GM12878 (cell line): Measurements from ENCODE around the gene UACA. TPM values are rescaled to one million over a fixed set of nuclear protein-coding genes. Genes with fewer than 3 reads are reported as not detected.

Source experiments
- ATAC-seq: fragments of 200-7000 bp; cut with Tn5 transposase; 3 replicates; pipeline ENCODE4 v1.9.1; 2020; ENCODE audit warnings: mild to moderate bottlenecking, moderate library complexity
- BruUV-seq: library from RNA; stranded (reverse); fragments of 400-500 nt; replicated peaks from 2 replicates; lab custom pipeline; 2021; lab: Mats Ljungman, UMichigan
- CTCF ChIA-PET: fragments of 300-600 bp; sonication (Branson Sonifier 250); formaldehyde crosslinking; extraction: SDS; loops from one replicate; lab custom pipeline; 2021; ENCODE audit warnings: inconsistent platforms; lab: Yijun Ruan, JAX
- POLR2A ChIA-PET: fragments of 350-600 bp; formaldehyde crosslinking; extraction: SDS; loops from one replicate; lab custom pipeline; 2021; ENCODE audit warnings: inconsistent platforms; lab: Charles Lee
- RAD21 ChIA-PET: fragments of 300-600 bp; sonication (Branson Sonifier 250); formaldehyde crosslinking; loops from one replicate; lab custom pipeline; 2023; ENCODE audit warnings: antibody characterized with exemption; ENCODE audit not compliant: unreplicated experiment; lab: Charles Lee
- SMC1A ChIA-PET: fragments of 300-600 bp; sonication (Branson Sonifier 250); formaldehyde crosslinking; loops from one replicate; lab custom pipeline; 2023; ENCODE audit not compliant: unreplicated experiment, uncharacterized antibody; lab: Charles Lee
- DNase-seq: peaks from one replicate; pipeline ENCODE4 v3.0.0-alpha.2; 2011; ENCODE audit warnings: low read depth, low spot score
- FAIRE-seq: peaks from 3 replicates; lab custom pipeline; 2011; peaks lifted over from hg19 to GRCh38; lab: Jason Lieb, UNC
- H2AFZ ChIP-seq: 2 replicates; pipeline ENCODE4 v1.6.0; 2011; ENCODE audit warnings: low read depth, low read length, control low read depth; ENCODE audit not compliant: control insufficient read depth
- H3K27ac ChIP-seq: 2 replicates; pipeline ENCODE4 v1.5.1; 2011; ENCODE audit warnings: control low read depth; ENCODE audit not compliant: control insufficient read depth, insufficient read depth
- H3K27me3 ChIP-seq, 2 experiments: replicated peaks in 1 of 2; 2 replicates each; pipeline versions ENCODE4 v1.6.0 to v1.6.1; 2011; ENCODE audit warnings: low read length in 1 of 2; ENCODE audit not compliant: control insufficient read depth in 2 of 2, insufficient read depth in 2 of 2
- H3K36me3 ChIP-seq, 2 experiments: 2 replicates each; pipeline ENCODE4 v1.5.1; 2011; ENCODE audit warnings: low read length in 1 of 2; ENCODE audit not compliant: control insufficient read depth in 2 of 2, insufficient read depth in 2 of 2
- H3K4me1 ChIP-seq: 2 replicates; pipeline ENCODE4 v1.6.1; 2011; ENCODE audit warnings: mild to moderate bottlenecking, low read length, moderate library complexity, mixed read lengths; ENCODE audit not compliant: control insufficient read depth, insufficient read depth
- H3K4me2 ChIP-seq: 2 replicates; pipeline ENCODE4 v1.6.0; 2011; ENCODE audit warnings: control low read depth; ENCODE audit not compliant: control insufficient read depth, insufficient read depth
- H3K4me3 ChIP-seq: fragments of 200-600 bp; sonication (generic); 2 replicates; pipeline ENCODE4 v1.5.1; 2016
- H3K79me2 ChIP-seq: 2 replicates; pipeline ENCODE4 v1.6.0; 2011; ENCODE audit warnings: low read length; ENCODE audit not compliant: control insufficient read depth, insufficient read depth
- H3K9ac ChIP-seq: 2 replicates; pipeline ENCODE4 v1.8.0; 2011; ENCODE audit warnings: low read length, control low read depth, mixed read lengths; ENCODE audit not compliant: control insufficient read depth, insufficient read depth
- H3K9me3 ChIP-seq: replicated peaks from 3 replicates; pipeline ENCODE4 v1.5.1; 2011; ENCODE audit warnings: mild to moderate bottlenecking, low read length; ENCODE audit not compliant: control insufficient read depth, insufficient read depth
- H4K20me1 ChIP-seq: 2 replicates; pipeline ENCODE4 v1.6.0; 2011; ENCODE audit not compliant: control insufficient read depth, insufficient read depth
- BHLHE40 ChIP-seq, 2 experiments: fragments of 450-650 bp in 1 of 2; IDR thresholded peaks; 2 replicates each; pipeline ENCODE4 v1.6.1; 2011 to 2017; ENCODE audit warnings: low read depth in 2 of 2, borderline replicate concordance in 1 of 2, improper control_type of control experiment in 1 of 2, low read length in 1 of 2, mild to moderate bottlenecking in 1 of 2
- BMI1 ChIP-seq: fragments of 450-650 bp; IDR thresholded peaks from 2 replicates; pipeline ENCODE4 v1.6.1; 2016; ENCODE audit warnings: mild to moderate bottlenecking, moderate library complexity, borderline replicate concordance
- CBX3 ChIP-seq: fragments of 200-600 bp; sonication (generic); IDR thresholded peaks from 2 replicates; pipeline ENCODE4 v1.6.1; 2016; ENCODE audit warnings: low read depth, borderline replicate concordance
- HDAC2 ChIP-seq: fragments of 200-600 bp; sonication (generic); IDR thresholded peaks from 2 replicates; pipeline ENCODE4 v1.6.1; 2017
- IRF4 ChIP-seq: IDR thresholded peaks from 2 replicates; pipeline ENCODE4 v1.6.1; 2011; ENCODE audit warnings: low read depth, low read length
- NR2C1 ChIP-seq: fragments of 450-650 bp; IDR thresholded peaks from 2 replicates; pipeline ENCODE4 v1.6.1; 2017; ENCODE audit warnings: antibody characterized with exemption, mild to moderate bottlenecking, moderate library complexity
- PRDM15 ChIP-seq: fragments of 450-650 bp; formaldehyde crosslinking; IDR thresholded peaks from 2 replicates; pipeline ENCODE4 v1.4.0; 2020; ENCODE audit warnings: mild to moderate bottlenecking, moderate library complexity
- SMAD1 ChIP-seq: fragments of 450-650 bp; IDR thresholded peaks from 2 replicates; pipeline ENCODE4 v1.6.1; 2018; ENCODE audit warnings: mild to moderate bottlenecking, low read depth; ENCODE audit not compliant: partially characterized antibody
- SUZ12 ChIP-seq: fragments of 200-600 bp; sonication (generic); IDR thresholded peaks from one replicate; pipeline ENCODE4 v1.6.1; 2018; ENCODE audit warnings: antibody characterized with exemption, mild to moderate bottlenecking; ENCODE audit not compliant: unreplicated experiment
- TCF7 ChIP-seq: IDR thresholded peaks from 2 replicates; pipeline ENCODE4 v1.6.1; 2014; ENCODE audit warnings: antibody characterized with exemption, borderline replicate concordance
- WGBS: methylation state at CpG from one replicate; pipeline ENCODE4 v1.1.6; 2016; ENCODE audit warnings: low lambda C conversion rate; ENCODE audit not compliant: insufficient replicate concordance, insufficient coverage; ENCODE audit errors: missing lambda C conversion rate; 5-methylcytosine and 5-hydroxymethylcytosine counted together
- in situ Hi-C: fragments of 300-500 bp; cut with MboI; formaldehyde crosslinking; loops from 9 replicates; pipeline ENCODE4 v1.14.3; 2018; ENCODE audit warnings: mixed read lengths
- intact Hi-C: fragments of 100-400 bp; cut with micrococcal nuclease; formaldehyde crosslinking; loops from one replicate; pipeline ENCODE4 v1.14.2; 2022; ENCODE audit not compliant: unreplicated experiment
- polyA plus RNA-seq, 11 experiments: library from polyadenylated mRNA; depleted of rRNA in 4 of 11; unstranded in 6 of 11; stranded (reverse) in 5 of 11; fragments of >200 nt; fragmentation: Nextera tagmentation in 4 of 11; fragmentation: Illumina TruSeq in 1 of 11; extraction: Ambion mirVana in 4 of 11; extraction: Trizol in 1 of 11; gene quantifications; 1 replicate in 1 of 11; 2 replicates in 10 of 11; pipeline versions ENCODE4 v1.2.1 to v1.2.3, GENCODE V29; 2011 to 2016; ENCODE audit warnings: inconsistent platforms in 2 of 11, missing spikeins in 2 of 11, low read depth in 1 of 11
- total RNA-seq, 4 experiments: library from RNA; depleted of rRNA in 3 of 4; stranded (reverse); fragments of >200 nt in 3 of 4; fragmentation: Illumina TruSeq in 1 of 4; extraction: Trizol in 1 of 4; gene quantifications; 2 replicates each; pipeline versions ENCODE4 v1.2.1 to v1.2.3, GENCODE V29; 2013 to 2021

Gene UACA
- total and polyA plus RNA-seq, 10 of the 15 experiments (the other 5 are each of a cell fraction or from before 2014, with no cell fraction given) = 0.30 to 4.0 (median 2.0) TPM

- 28% methylated on average over 2 of the region's 2 CpGs for WGBS
- CTCF ChIA-PET = interaction anchor here (0.8 to 2.3 kb wide), 6 partner anchors 9 to 743 kb away, joined by 3 to 20 read pairs (median 6); no protein-coding TSS in a partner anchor
- Histone ChIP-seq H3K9me3 (no peaks in the 10 kb centered on the region), H3K4me2 (no peak overlapping the region), H2AFZ (no peak overlapping the region), H3K9ac (no peak overlapping the region), H3K36me3 (no peaks in the 10 kb centered on the region), H3K27ac (no peak overlapping the region), H3K27me3 (no peaks in the 10 kb centered on the region), H3K4me3 (no peak overlapping the region), H3K4me1 (no peaks in the 10 kb centered on the region), H4K20me1 (no peaks in the 10 kb centered on the region), H3K79me2 (no peaks in the 10 kb centered on the region)
- TF ChIP-seq BHLHE40 (IDR thresholded peaks at IDR 0.05; ENCODE audit: borderline replicate concordance in 1 of 2, low read depth in 2 of 2, low read length in 1 of 2) (no peak), HDAC2 (no peak), IRF4 (no peak), NR2C1 (no peak), SUZ12 (no peak), BMI1 (no peak), PRDM15 (CRISPR knock-in tag) (no peak), SMAD1 (no peak), CBX3 (no peak), TCF7 (no peak)
- in situ Hi-C loops (loop anchor here (10.0 kb wide), 1 partner anchor 1249 kb away; no protein-coding TSS in a partner anchor), intact Hi-C loops (loop anchor here (10.0 kb wide), 3 partner anchors 49 to 1249 kb away; no protein-coding TSS in a partner anchor)
- no TSS peak for BruUV-seq
- DNase-seq (no peak), ATAC-seq (no peak), FAIRE-seq (no peak)
- POLR2A ChIA-PET = no interaction called here
- RAD21 ChIA-PET = interaction anchor here (0.6 to 1.0 kb wide), 3 partner anchors 44 to 1246 kb away, joined by 3 read pairs; no protein-coding TSS in a partner anchor
- SMC1A ChIA-PET = interaction anchor here (0.9 to 1.8 kb wide), 2 partner anchors 11 to 52 kb away, joined by 4 read pairs; no protein-coding TSS in a partner anchor
These were observed 39.4 kb downstream of the UACA start for GRCh38 chr15:70723927-70724326.
